ENCODE data around the gene IL12RB2. TPM values are rescaled to one million over a fixed set of nuclear protein-coding genes. Genes with fewer than 3 reads are reported as not detected.

Gene IL12RB2
- total and polyA plus RNA-seq, 10 of the 15 experiments (the other 5 are each of a cell fraction or from before 2014, with no cell fraction given): 0.15 to 1.1 (median 0.54) TPM; not detected in 1

DNA sequence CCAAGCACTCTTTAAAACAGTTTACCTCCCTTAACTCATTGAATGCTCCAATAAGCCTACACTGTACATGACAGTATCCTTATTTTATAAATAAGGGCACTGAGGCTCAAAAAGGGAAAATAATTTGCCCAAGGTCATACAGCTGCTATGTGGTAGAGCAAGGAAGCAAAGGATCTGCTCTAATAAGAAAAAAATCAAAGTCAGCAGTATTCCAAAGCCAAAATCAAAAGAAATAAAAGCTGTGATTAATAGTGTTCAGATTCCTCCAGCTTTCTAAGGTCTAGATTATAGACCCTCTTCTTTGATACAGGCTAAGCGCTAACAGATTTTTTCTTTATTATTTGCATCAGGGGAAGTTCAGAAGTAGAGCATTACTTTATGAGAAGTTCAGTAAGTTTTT is 39.3 kb downstream of the IL12RB2 start (continued):
- TF ChIP-seq, protein P1, sequence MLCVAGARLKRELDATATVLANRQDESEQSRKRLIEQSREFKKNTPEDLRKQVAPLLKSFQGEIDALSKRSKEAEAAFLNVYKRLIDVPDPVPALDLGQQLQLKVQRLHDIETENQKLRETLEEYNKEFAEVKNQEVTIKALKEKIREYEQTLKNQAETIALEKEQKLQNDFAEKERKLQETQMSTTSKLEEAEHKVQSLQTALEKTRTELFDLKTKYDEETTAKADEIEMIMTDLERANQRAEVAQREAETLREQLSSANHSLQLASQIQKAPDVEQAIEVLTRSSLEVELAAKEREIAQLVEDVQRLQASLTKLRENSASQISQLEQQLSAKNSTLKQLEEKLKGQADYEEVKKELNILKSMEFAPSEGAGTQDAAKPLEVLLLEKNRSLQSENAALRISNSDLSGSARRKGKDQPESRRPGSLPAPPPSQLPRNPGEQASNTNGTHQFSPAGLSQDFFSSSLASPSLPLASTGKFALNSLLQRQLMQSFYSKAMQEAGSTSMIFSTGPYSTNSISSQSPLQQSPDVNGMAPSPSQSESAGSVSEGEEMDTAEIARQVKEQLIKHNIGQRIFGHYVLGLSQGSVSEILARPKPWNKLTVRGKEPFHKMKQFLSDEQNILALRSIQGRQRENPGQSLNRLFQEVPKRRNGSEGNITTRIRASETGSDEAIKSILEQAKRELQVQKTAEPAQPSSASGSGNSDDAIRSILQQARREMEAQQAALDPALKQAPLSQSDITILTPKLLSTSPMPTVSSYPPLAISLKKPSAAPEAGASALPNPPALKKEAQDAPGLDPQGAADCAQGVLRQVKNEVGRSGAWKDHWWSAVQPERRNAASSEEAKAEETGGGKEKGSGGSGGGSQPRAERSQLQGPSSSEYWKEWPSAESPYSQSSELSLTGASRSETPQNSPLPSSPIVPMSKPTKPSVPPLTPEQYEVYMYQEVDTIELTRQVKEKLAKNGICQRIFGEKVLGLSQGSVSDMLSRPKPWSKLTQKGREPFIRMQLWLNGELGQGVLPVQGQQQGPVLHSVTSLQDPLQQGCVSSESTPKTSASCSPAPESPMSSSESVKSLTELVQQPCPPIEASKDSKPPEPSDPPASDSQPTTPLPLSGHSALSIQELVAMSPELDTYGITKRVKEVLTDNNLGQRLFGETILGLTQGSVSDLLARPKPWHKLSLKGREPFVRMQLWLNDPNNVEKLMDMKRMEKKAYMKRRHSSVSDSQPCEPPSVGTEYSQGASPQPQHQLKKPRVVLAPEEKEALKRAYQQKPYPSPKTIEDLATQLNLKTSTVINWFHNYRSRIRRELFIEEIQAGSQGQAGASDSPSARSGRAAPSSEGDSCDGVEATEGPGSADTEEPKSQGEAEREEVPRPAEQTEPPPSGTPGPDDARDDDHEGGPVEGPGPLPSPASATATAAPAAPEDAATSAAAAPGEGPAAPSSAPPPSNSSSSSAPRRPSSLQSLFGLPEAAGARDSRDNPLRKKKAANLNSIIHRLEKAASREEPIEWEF (IDR thresholded peaks at IDR 0.05; ENCODE audit: insufficient replicate concordance, low read depth, low read length): no peak
- TF ChIP-seq TAF1 (IDR thresholded peaks at IDR 0.05; ENCODE audit: borderline replicate concordance, low read depth, low read length) (no peak), JUNB (IDR thresholded peaks at IDR 0.05) (no peak), CHD1 (IDR thresholded peaks at IDR 0.05; ENCODE audit: low read depth, low read length) (no peak), RFX5 (IDR thresholded peaks at IDR 0.05; ENCODE audit: low read depth, low read length) (no peak), MEF2B (IDR thresholded peaks at IDR 0.05; ENCODE audit: partially characterized antibody, poor library complexity, severe bottlenecking) (no peak), POU2F2 (IDR thresholded peaks at IDR 0.05; ENCODE audit: borderline replicate concordance, low read depth, low read length) (no peak), BMI1 (IDR thresholded peaks at IDR 0.05; ENCODE audit: borderline replicate concordance) (no peak), MEF2A (IDR thresholded peaks at IDR 0.05; ENCODE audit: insufficient read depth, low read depth, low read length) (no peak), RB1 (IDR thresholded peaks at IDR 0.05; ENCODE audit: borderline replicate concordance) (no peak)
- TF ChIP-seq, protein P2, sequence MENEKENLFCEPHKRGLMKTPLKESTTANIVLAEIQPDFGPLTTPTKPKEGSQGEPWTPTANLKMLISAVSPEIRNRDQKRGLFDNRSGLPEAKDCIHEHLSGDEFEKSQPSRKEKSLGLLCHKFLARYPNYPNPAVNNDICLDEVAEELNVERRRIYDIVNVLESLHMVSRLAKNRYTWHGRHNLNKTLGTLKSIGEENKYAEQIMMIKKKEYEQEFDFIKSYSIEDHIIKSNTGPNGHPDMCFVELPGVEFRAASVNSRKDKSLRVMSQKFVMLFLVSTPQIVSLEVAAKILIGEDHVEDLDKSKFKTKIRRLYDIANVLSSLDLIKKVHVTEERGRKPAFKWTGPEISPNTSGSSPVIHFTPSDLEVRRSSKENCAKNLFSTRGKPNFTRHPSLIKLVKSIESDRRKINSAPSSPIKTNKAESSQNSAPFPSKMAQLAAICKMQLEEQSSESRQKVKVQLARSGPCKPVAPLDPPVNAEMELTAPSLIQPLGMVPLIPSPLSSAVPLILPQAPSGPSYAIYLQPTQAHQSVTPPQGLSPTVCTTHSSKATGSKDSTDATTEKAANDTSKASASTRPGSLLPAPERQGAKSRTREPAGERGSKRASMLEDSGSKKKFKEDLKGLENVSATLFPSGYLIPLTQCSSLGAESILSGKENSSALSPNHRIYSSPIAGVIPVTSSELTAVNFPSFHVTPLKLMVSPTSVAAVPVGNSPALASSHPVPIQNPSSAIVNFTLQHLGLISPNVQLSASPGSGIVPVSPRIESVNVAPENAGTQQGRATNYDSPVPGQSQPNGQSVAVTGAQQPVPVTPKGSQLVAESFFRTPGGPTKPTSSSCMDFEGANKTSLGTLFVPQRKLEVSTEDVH (IDR thresholded peaks at IDR 0.05; ENCODE audit: low read depth, partially characterized antibody): no peak
